WTC11 (cell line): Measurements from ENCODE around the gene SCNN1B. TPM values are rescaled to one million over a fixed set of nuclear protein-coding genes. Genes with fewer than 3 reads are reported as not detected.

Source experiments
- ATAC-seq: fragments of 200-7000 bp; cut with Tn5 transposase; 2 replicates; pipeline ENCODE4 v1.10.0; 2021; ENCODE audit warnings: mild to moderate bottlenecking, moderate library complexity
- CTCF ChIA-PET: fragments of 300-600 bp; sonication (Branson Sonifier 250); formaldehyde crosslinking; loops from one replicate; lab custom pipeline; 2021; ENCODE audit warnings: antibody characterized with exemption; lab: Charles Lee
- POLR2A ChIA-PET: fragments of 350-600 bp; sonication (Branson Sonifier 250); formaldehyde crosslinking; loops from one replicate; lab custom pipeline; 2021; ENCODE audit warnings: antibody characterized with exemption; lab: Charles Lee
- DNase-seq: peaks from one replicate; pipeline ENCODE4 v3.0.0; 2021; ENCODE audit warnings: low spot score
- H3K27ac Mint-ChIP-seq: 2 replicates; pipeline ENCODE4 v1.8.0; 2021; ENCODE audit warnings: mixed read lengths
- H3K27me3 Mint-ChIP-seq: 2 replicates; pipeline ENCODE4 v1.8.0; 2021; ENCODE audit warnings: low read depth, mild to moderate bottlenecking, moderate library complexity, mixed read lengths
- H3K36me3 Mint-ChIP-seq: 2 replicates; pipeline ENCODE4 v1.8.0; 2021; ENCODE audit warnings: mixed read lengths
- H3K4me1 Mint-ChIP-seq: 2 replicates; pipeline ENCODE4 v1.8.0; 2022; ENCODE audit warnings: mixed read lengths
- H3K4me3 Mint-ChIP-seq: 2 replicates; pipeline ENCODE4 v1.8.0; 2021; ENCODE audit warnings: mild to moderate bottlenecking, moderate library complexity, mixed read lengths
- H3K9me3 Mint-ChIP-seq: 2 replicates; pipeline ENCODE4 v1.8.0; 2021; ENCODE audit warnings: mixed read lengths
- AFF4 ChIP-seq: sonication (generic); formaldehyde crosslinking; IDR thresholded peaks from 2 replicates; pipeline ENCODE4 v1.8.1; 2023; ENCODE audit warnings: mild to moderate bottlenecking, missing genetic modification reagents, borderline replicate concordance
- JUN ChIP-seq: sonication (generic); formaldehyde crosslinking; IDR thresholded peaks from 2 replicates; pipeline ENCODE4 v1.8.0; 2023; ENCODE audit warnings: mild to moderate bottlenecking, missing genetic modification reagents
- MYBL2 ChIP-seq: sonication (generic); formaldehyde crosslinking; IDR thresholded peaks from 2 replicates; pipeline ENCODE4 v1.8.1; 2023; ENCODE audit warnings: mild to moderate bottlenecking, moderate library complexity, missing genetic modification reagents
- NR3C1 ChIP-seq: sonication (generic); formaldehyde crosslinking; conservative IDR thresholded peaks from 2 replicates; pipeline ENCODE4 v1.8.1; 2023; ENCODE audit warnings: low read depth, mild to moderate bottlenecking, missing genetic modification reagents
- PRDM15 ChIP-seq: sonication (generic); formaldehyde crosslinking; IDR thresholded peaks from 2 replicates; pipeline ENCODE4 v1.8.0; 2022; ENCODE audit warnings: missing genetic modification reagents
- TCF7 ChIP-seq: sonication (generic); formaldehyde crosslinking; IDR thresholded peaks from 2 replicates; pipeline ENCODE4 v1.8.0; 2022; ENCODE audit warnings: mild to moderate bottlenecking, low read depth, missing genetic modification reagents, moderate library complexity
- TEAD1 ChIP-seq: sonication (generic); formaldehyde crosslinking; IDR thresholded peaks from 2 replicates; pipeline ENCODE4 v1.8.0; 2022; ENCODE audit warnings: mild to moderate bottlenecking, missing genetic modification reagents
- ZNF138 ChIP-seq: sonication (generic); formaldehyde crosslinking; conservative IDR thresholded peaks from 2 replicates; pipeline ENCODE4 v1.8.1; 2022; ENCODE audit warnings: mild to moderate bottlenecking, moderate library complexity, missing genetic modification reagents
- ZNF416 ChIP-seq: fragments of 250-450 bp; sonication (Bioruptor Pico); IDR thresholded peaks from 2 replicates; pipeline ENCODE4 v1.9.0; 2021; ENCODE audit warnings: mild to moderate bottlenecking, inconsistent platforms
- ZNF425 ChIP-seq: fragments of 250-450 bp; sonication (Bioruptor Pico); conservative IDR thresholded peaks from 2 replicates; pipeline ENCODE4 v1.9.0; 2021; ENCODE audit warnings: mild to moderate bottlenecking
- total RNA-seq: library from RNA; stranded (reverse); gene quantifications from 3 replicates; pipeline ENCODE4 v1.2.3, GENCODE V29; 2021
- TF ChIP-seq, protein P1 (sequence below): sonication (generic); formaldehyde crosslinking; IDR thresholded peaks from 2 replicates; pipeline ENCODE4 v1.8.0; 2022; ENCODE audit warnings: mild to moderate bottlenecking, missing genetic modification reagents
- TF ChIP-seq, protein P2 (sequence below): sonication (generic); formaldehyde crosslinking; conservative IDR thresholded peaks from 2 replicates; pipeline ENCODE4 v1.8.1; 2022; ENCODE audit warnings: mild to moderate bottlenecking, missing genetic modification reagents
- TF ChIP-seq, protein P3 (sequence below): fragments of 200-600 bp; IDR thresholded peaks from 2 replicates; pipeline ENCODE4 v1.8.0; 2022; ENCODE audit warnings: antibody characterized with exemption

SCNN1B gene
- total RNA-seq, 1 experiment from 2014 or later, result 4.8 TPM

- Mint-ChIP-seq H3K4me3 (no peak overlapping the region), H3K27ac (peak overlapping the region; percentile 69), H3K9me3 (no peaks in the 10 kb centered on the region), H3K27me3 (no peaks in the 10 kb centered on the region), H3K4me1 (no peaks in the 10 kb centered on the region), H3K36me3 (peaks cover 18% of the 10 kb centered on the region)
- ChIA-PET CTCF (interaction anchor here (0.8 to 0.9 kb wide), 2 partner anchors 14 to 48 kb away, joined by 3 to 4 read pairs; no protein-coding TSS in a partner anchor), POLR2A (no interaction called here)
- ATAC-seq (no peak), DNase-seq (no peak)
- TF ChIP-seq PRDM15 (CRISPR knock-in tag), result no peak
- no peak for TF ChIP-seq TCF7
- TF ChIP-seq, protein P1, sequence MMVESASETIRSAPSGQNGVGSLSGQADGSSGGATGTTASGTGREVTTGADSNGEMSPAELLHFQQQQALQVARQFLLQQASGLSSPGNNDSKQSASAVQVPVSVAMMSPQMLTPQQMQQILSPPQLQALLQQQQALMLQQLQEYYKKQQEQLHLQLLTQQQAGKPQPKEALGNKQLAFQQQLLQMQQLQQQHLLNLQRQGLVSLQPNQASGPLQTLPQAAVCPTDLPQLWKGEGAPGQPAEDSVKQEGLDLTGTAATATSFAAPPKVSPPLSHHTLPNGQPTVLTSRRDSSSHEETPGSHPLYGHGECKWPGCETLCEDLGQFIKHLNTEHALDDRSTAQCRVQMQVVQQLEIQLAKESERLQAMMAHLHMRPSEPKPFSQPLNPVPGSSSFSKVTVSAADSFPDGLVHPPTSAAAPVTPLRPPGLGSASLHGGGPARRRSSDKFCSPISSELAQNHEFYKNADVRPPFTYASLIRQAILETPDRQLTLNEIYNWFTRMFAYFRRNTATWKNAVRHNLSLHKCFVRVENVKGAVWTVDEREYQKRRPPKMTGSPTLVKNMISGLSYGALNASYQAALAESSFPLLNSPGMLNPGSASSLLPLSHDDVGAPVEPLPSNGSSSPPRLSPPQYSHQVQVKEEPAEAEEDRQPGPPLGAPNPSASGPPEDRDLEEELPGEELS (CRISPR knock-in tag), result no peak
- TF ChIP-seq ZNF416 (CRISPR knock-in tag), result no peak
- TF ChIP-seq JUN (CRISPR knock-in tag), result no peak
- TF ChIP-seq MYBL2 (CRISPR knock-in tag), result no peak
- TF ChIP-seq, protein P2, sequence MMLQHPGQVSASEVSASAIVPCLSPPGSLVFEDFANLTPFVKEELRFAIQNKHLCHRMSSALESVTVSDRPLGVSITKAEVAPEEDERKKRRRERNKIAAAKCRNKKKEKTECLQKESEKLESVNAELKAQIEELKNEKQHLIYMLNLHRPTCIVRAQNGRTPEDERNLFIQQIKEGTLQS (CRISPR knock-in tag), result no peak
- TF ChIP-seq ZNF425 (CRISPR knock-in tag), result no peak
- no peak for TF ChIP-seq TEAD1 (CRISPR knock-in tag)
- TF ChIP-seq NR3C1 (CRISPR knock-in tag), result no peak
- TF ChIP-seq ZNF138 (CRISPR knock-in tag), result no peak
- TF ChIP-seq, protein P3, sequence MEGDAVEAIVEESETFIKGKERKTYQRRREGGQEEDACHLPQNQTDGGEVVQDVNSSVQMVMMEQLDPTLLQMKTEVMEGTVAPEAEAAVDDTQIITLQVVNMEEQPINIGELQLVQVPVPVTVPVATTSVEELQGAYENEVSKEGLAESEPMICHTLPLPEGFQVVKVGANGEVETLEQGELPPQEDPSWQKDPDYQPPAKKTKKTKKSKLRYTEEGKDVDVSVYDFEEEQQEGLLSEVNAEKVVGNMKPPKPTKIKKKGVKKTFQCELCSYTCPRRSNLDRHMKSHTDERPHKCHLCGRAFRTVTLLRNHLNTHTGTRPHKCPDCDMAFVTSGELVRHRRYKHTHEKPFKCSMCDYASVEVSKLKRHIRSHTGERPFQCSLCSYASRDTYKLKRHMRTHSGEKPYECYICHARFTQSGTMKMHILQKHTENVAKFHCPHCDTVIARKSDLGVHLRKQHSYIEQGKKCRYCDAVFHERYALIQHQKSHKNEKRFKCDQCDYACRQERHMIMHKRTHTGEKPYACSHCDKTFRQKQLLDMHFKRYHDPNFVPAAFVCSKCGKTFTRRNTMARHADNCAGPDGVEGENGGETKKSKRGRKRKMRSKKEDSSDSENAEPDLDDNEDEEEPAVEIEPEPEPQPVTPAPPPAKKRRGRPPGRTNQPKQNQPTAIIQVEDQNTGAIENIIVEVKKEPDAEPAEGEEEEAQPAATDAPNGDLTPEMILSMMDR, result no peak
- no peak for TF ChIP-seq AFF4 (CRISPR knock-in tag)
- TF ChIP-seq, all 79 proteins: peak for 0
Measured at GRCh38 chr16:23387666-23388065, 85.6 kb downstream of the SCNN1B start.
